MM.1S (cell line): Measurements from ENCODE around the gene HYCC2.

Experiments
- EZH2 ChIP-seq: fragments of 300-600 bp; sonication (generic); optimal IDR thresholded peaks from 2 replicates; pipeline ENCODE3; 2017; ENCODE audit warnings: low read depth, mild to moderate bottlenecking, antibody characterized with exemption, low read length, mixed read lengths
- EZH2phosphoT487 ChIP-seq: fragments of 300-600 bp; sonication (generic); IDR thresholded peaks from 2 replicates; pipeline ENCODE4 v1.6.1; 2018; ENCODE audit warnings: antibody characterized with exemption, low read length
- TF ChIP-seq, protein P1 (sequence below): fragments of 300-600 bp; sonication (generic); IDR thresholded peaks from 2 replicates; pipeline ENCODE4 v1.5.1; 2016; ENCODE audit warnings: antibody characterized with exemption, low read length, mixed read lengths

DNA sequence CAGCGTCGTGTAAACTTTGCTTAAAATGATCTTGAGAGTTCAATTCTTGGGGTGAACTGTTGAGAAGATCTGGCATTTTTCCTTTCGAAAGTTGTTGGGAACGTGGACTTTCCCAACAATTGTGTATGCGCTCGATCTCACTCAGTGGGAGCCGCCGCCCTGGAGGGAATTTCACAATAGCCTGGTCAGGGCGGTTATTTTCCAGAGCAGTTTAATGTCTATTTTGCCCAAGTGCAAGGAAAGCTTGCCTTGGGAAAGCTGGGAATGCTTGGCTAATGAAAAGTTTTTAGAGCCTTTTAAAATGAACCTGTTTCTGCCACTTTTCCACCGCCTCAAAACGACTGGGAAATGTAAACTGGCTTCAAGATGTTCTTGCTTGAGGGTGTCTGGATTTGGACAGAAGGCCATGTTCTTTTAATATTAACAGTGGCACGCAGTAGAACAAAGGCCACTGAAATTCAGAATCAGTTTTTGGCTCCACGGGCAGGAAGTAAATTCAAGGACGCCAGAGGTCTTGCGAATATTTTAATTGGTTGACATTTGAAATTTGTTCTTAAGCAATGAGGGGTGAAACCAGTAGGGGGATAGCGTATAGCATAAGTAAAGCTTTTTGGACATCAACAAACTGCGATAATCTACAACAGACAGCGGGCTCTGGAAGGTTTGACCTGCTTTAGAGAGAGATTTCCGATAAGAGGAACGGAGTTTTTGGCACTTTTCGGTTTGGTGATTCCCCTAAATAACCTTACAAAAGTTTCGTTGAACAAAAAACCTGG, 45.7 kb upstream of the HYCC2 start:
- TF ChIP-seq, protein P1, sequence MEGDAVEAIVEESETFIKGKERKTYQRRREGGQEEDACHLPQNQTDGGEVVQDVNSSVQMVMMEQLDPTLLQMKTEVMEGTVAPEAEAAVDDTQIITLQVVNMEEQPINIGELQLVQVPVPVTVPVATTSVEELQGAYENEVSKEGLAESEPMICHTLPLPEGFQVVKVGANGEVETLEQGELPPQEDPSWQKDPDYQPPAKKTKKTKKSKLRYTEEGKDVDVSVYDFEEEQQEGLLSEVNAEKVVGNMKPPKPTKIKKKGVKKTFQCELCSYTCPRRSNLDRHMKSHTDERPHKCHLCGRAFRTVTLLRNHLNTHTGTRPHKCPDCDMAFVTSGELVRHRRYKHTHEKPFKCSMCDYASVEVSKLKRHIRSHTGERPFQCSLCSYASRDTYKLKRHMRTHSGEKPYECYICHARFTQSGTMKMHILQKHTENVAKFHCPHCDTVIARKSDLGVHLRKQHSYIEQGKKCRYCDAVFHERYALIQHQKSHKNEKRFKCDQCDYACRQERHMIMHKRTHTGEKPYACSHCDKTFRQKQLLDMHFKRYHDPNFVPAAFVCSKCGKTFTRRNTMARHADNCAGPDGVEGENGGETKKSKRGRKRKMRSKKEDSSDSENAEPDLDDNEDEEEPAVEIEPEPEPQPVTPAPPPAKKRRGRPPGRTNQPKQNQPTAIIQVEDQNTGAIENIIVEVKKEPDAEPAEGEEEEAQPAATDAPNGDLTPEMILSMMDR = peak; percentile 52
- no peak for TF ChIP-seq EZH2
- TF ChIP-seq EZH2phosphoT487 = no peak
